GM12872 (cell line): ENCODE measurements around the gene SLC46A1.
A peak's percentile ranks its signal among the peaks of the same experiment; 100 is the strongest.

Experiments used
- TF ChIP-seq, protein P1 (sequence below): IDR thresholded peaks from 3 replicates; pipeline ENCODE4 v1.5.1; 2011; ENCODE audit warnings: low read depth, mild to moderate bottlenecking, low read length, moderate library complexity; ENCODE audit not compliant: insufficient read depth

The SLC46A1 gene

DNA sequence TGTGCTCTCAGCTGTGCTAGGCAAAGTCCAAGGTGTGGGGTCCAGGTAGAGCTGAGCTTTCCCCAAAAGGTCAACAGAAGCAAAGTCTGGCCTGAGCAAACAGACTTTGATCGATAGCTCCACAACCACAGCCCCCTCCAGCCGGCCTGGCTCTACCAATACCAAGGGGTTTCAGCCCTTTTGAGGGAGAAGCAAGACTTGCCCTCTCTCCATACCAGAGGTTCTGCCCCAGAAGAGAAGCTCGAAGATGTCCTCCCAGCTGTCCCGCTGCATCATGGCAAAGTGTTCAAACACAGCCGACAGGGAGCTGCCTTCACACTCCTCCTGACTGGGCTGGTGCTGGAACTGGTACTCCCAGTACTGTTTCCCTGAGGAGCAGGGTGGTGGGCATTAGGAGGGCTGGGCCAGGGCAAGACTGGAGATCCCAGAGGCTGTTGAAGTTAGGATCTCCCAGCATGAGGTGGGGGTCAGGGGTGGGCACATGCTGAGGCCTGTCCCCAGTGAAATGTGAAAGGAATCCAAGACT is 37.6 kb downstream of the SLC46A1 start:
- TF ChIP-seq, protein P1, sequence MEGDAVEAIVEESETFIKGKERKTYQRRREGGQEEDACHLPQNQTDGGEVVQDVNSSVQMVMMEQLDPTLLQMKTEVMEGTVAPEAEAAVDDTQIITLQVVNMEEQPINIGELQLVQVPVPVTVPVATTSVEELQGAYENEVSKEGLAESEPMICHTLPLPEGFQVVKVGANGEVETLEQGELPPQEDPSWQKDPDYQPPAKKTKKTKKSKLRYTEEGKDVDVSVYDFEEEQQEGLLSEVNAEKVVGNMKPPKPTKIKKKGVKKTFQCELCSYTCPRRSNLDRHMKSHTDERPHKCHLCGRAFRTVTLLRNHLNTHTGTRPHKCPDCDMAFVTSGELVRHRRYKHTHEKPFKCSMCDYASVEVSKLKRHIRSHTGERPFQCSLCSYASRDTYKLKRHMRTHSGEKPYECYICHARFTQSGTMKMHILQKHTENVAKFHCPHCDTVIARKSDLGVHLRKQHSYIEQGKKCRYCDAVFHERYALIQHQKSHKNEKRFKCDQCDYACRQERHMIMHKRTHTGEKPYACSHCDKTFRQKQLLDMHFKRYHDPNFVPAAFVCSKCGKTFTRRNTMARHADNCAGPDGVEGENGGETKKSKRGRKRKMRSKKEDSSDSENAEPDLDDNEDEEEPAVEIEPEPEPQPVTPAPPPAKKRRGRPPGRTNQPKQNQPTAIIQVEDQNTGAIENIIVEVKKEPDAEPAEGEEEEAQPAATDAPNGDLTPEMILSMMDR = no peak

- TF ChIP-seq, protein P1 = no peak
These were observed 38.2 kb downstream of the SLC46A1 start for GRCh38 chr17:28367641-28368305.

DNA sequence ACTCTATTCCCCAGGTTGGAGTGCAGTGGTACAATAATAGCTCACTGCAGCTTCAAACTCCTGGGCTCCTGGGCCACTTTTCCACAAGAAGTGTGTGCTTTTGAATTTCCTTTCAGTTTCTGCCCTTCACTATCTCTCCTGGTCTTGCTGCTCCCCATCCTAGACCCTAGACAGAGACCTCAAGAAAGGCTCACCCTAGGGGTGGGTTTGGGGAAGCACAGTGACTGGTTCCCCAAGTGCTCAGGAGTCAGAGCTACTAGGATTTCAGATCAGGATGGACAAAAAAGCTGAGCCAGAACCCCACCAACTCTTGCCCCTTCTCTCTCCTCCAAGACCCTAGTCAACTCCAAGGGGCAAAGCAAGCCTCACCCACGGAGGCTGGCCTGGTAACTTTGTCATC is 39.4 kb downstream of the SLC46A1 start:
- TF ChIP-seq, protein P1 = peak; percentile 36; the same call in 2 of the 3 replicates

DNA sequence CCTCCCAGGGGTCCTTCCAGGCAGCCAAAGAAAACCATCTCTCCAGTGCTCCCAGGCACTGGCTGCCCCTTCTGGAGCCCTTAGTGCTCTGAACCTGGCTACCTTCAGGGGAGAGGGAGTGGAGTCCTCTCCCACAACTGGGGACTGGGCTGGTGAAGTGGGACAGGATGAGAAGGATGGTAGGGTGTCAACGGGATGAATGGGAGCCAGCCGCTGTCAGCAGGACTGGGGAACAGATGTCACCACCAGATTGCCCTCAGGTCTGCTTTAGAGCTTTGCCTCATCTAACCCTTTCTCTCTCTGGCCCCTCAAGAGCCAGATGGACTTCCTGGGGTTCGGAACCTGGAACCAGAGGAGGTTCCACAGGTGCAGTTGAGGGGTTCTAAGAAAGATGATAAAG is 40.5 kb downstream of the SLC46A1 start:
- TF ChIP-seq, protein P1 = no peak

DNA sequence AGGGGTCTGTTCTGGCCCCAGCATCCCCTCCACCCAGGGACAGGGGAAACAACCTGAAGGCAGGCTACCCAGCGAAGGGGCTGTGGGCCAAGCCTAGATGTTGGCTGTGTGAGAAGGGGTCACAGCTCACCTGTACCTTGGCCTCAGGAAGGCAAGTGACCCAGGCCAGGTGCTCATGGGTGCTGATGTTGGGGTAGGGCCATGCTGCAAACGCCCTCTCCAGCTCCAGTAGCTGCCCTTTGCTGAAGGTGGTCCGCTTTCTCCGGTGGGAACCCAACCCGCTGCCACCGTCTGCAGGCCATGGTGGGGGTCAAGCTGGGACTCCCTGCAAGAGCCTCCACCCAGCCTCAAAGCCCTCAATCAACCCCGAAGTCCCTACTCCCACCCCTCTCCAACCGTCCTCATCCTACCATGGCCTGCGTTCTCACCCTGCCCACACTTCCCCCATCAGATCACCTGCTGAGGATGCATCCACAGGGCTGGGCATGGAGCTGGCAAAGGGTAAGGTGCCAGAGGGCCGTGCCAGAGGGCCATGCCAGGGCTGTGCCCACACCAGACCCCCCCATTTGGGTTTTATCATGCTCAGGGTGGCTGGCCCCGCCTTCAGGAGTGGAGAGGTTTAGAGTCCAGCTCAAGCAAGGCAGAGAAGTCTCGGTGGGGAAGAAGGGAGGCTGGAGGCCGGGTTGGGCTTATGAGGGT is 41.2 kb downstream of the SLC46A1 start, which contains the start of gene SEBOX:
Gene SEBOX (minus strand): TSS at position 535 of the 699 bp plus-strand sequence. CDS start 48 bp downstream, at position 487.
- TF ChIP-seq, protein P1 = no peak

DNA sequence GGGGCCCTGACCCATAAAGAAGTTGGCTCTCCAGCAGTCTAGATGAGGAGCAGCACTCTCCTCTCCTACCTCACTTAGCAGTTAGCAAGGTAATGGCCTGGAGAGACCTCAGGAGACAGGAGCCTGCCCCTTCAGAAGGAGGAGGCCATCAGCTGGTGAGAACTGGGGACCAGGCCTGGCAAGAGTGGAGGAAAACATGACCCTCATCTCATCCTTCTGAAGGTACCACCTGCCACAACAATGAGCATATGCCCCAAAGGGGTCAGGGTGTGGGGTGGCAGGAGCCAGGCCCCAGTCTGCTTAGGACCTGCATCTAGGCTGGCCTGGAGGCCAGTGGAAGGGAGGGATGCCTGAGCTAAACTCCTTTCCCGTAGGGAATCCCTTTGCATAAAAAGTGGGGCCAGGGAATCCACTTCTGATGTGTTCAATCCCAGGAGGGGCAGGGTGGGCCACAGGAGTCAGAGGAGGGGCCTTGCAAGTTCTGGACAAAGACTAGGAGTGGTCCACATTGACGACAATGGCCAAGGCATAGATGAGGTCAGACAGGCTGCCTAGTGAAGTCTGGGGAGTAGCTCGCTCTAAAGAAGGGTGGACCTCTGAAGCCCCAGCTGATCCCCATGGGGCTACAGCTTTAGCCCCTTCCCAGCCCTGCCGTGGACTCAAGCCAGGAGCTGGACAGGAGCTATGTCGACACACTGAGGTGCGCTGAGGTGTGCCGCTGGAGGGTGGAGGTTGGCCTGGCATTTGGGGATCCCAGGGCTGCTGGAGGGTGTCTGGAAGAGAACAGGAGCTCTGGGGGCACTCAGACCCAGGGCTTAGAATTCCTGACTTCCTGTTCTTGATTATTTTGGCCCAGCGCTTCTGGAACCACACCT is 42.0 kb downstream of the SLC46A1 start:
- TF ChIP-seq, protein P1 = no peak

GRCh38 chr17:28363186-28363585 is 42.8 kb downstream of the SLC46A1 start:
- TF ChIP-seq, protein P1 = no peak
